Cardiac fibroblast (primary cell): ENCODE measurements around the gene RFESD.

Experiments used
- DNase-seq, 2 donors: peaks; one replicate each; pipeline versions ENCODE4 v3.0.0 to v3.0.0-alpha.2; 2010; ENCODE audit warnings: low read depth in 2 of 2
- H3K4me3 ChIP-seq, 2 donors: replicated peaks in 1 of 2; 1 replicate in 1 of 2; 2 replicates in 1 of 2; pipeline ENCODE4 v1.5.1; 2011; ENCODE audit warnings: low read depth in 2 of 2, low read length in 2 of 2, mild to moderate bottlenecking in 2 of 2, moderate library complexity in 1 of 2
- TF ChIP-seq, protein P1 (sequence below): IDR thresholded peaks from one replicate; pipeline ENCODE4 v1.5.1; 2011; ENCODE audit warnings: low read depth, mild to moderate bottlenecking, low read length, inconsistent platforms

The RFESD gene

DNA sequence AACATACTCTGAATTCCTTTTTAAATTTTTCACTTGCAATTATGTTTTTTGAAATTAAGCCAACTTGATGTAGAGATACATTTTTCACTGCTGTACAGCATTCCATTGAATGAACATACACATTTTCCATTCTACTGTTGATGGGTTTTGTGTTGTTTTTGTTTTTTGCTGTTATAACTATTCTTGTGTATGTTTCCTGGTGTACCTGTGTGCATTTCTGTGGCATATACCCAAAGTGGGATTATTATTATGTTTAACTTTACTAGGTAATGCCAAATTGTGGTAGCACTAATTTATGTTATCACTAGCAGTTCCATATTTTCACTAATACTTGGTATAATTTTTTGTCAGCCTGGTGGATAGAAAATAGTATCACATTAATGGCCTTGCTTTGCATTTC lies 2.7 kb downstream of the RFESD start:
- no peak overlapping the region for H3K4me3 ChIP-seq
- no peak for DNase-seq
- TF ChIP-seq, protein P1, sequence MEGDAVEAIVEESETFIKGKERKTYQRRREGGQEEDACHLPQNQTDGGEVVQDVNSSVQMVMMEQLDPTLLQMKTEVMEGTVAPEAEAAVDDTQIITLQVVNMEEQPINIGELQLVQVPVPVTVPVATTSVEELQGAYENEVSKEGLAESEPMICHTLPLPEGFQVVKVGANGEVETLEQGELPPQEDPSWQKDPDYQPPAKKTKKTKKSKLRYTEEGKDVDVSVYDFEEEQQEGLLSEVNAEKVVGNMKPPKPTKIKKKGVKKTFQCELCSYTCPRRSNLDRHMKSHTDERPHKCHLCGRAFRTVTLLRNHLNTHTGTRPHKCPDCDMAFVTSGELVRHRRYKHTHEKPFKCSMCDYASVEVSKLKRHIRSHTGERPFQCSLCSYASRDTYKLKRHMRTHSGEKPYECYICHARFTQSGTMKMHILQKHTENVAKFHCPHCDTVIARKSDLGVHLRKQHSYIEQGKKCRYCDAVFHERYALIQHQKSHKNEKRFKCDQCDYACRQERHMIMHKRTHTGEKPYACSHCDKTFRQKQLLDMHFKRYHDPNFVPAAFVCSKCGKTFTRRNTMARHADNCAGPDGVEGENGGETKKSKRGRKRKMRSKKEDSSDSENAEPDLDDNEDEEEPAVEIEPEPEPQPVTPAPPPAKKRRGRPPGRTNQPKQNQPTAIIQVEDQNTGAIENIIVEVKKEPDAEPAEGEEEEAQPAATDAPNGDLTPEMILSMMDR = no peak

DNA sequence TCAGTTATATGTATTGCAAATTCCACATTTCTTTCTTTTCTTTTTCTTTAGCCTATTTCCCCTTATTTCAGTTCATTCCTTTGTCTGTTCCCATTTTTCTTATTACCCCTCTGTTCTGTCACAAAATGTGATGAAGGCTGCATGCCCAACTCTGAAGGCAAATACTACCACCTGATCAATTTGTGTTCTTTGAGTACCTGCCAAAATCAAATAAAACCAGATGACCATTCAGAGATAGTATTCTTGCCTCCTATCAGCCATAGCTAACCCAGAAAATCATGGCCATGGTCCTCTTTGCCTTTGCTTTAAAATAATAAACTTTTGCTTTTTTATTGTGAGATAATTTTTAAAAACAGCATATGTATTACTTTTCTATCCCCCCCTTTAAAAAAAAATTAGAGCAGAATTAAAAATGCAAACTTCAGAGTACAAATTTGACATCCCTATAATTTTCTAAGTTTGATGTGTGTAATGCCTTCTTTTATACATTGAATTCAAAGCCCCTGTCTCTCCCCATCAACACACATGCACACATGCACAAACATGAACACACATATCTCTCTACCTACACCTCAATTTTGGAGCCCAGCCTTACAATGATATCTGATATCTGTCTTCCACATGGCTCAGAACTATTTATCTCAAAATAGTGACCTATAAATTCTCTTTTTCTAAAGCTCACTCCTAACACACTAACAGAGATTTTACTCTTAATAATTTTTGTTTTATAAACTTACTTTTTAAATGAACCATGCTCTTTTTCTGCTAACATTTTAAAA lies 3.5 kb downstream of the RFESD start:
- DNase-seq = no peak
- TF ChIP-seq, protein P1 = no peak
- no peak overlapping the region for H3K4me3 ChIP-seq

DNA sequence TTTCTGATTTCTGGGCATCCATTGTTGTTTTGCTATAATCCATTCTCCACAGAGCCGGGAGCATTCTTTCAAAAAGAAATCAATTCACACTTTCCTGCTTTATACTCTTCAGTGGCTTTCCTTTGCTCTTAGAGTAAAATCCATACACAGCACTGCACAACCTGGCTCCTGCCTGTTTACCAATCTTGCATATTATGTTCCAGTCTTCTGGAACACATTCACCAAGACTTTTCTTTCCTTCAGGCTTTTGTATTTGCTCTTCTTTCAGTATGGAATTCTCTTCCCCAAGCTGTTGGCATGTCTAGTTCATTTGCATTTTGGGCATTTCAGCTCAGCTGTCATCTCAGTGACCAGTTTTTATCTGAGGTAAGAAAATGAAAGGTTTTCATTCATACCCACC lies 6.3 kb downstream of the RFESD start:
- TF ChIP-seq, protein P1 = no peak
- DNase-seq = no peak
- H3K4me3 ChIP-seq = no peak overlapping the region

DNA sequence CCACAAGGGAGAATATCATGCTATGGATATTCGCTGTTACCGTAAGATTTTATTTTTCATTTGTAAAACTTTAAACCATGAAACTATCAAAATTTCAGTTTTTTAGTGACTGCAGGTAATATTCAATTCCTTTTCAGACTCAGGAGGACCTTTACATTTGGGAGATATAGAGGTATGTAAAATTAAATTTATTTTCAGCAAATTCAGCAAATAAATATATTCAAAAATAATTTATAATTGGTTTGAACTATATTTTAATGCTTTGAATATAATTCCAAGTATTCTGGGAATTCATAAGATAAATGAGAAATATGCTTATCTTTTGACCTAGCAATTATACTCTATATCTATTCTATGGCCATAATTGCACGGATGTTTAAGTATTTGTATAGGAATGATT lies 7.6 kb downstream of the RFESD start:
- no peak for DNase-seq
- H3K4me3 ChIP-seq = no peak overlapping the region

DNA sequence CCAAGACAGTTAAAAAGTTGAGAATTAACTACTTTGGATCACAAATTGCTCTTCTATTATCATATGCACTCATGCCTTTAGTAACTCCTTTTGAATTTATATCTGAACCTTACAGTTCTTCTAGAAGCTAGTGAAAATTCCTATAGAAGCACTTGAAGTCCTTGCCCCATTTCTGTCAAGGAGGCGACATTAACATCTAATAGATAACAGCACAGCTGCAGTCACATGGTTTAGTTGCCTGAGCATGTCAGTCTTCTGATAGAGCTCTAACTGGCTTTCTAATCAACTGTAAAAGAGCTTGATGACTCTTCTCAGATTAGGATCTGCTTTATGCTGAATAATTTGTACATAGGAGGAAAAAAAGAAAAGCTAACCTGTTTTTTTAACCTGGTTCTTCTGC lies 9.0 kb downstream of the RFESD start:
- no peak overlapping the region for H3K4me3 ChIP-seq
- no peak for DNase-seq
- TF ChIP-seq, protein P1 = no peak

More for the DNA sequence above, 7.6 kb downstream of the RFESD start:
- TF ChIP-seq, protein P1 = no peak

DNA sequence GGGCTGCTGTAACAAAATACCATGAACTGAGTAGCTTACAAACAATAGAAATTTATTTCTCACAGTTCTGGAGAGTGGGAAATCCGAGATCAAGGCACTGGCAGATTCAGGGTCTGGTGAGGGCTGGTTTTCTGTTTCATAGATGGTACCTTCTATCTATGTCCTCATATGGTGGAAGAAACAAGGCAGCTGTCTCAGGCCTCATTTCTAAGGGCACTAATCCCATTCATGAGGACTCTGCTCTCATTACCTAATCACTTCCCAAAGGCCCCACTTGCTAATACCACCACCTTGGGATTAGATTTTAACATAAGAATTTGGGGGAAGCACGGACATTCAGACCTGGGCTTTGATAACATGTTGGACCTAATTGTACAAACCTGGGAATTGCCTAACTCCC lies 13.5 kb downstream of the RFESD start:
- TF ChIP-seq, protein P1 = no peak
- no peak overlapping the region for H3K4me3 ChIP-seq
- no peak for DNase-seq

DNA sequence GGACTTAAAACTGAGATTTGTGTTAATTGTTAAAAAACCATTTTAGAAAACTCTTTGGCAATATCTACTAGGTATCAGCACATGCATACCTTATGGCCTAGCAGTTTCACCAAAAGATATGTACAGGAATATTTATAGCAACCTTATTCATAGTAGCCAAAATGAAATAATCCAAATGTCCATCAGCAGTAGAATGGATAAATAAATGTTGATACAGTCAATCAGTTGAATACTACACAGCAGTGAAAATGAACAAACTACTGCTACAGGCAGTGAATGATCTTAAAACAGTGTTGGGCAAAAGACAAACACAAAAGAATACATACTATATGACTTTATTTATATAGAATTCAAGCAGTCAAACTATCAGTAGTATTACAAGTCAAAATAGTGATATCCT lies 16.4 kb downstream of the RFESD start:
- DNase-seq = no peak
- TF ChIP-seq, protein P1 = no peak
- H3K4me3 ChIP-seq = no peak overlapping the region
